CD4-positive, alpha-beta T cell (primary cell): ENCODE measurements around the gene SLC7A11. TPM values are rescaled to one million over a fixed set of nuclear protein-coding genes. Genes with fewer than 3 reads are reported as not detected.
"Not testable (repeated sequence)": the region's sequence is repeated elsewhere in the genome, so short reads cannot be mapped to it uniquely, and the experiment has no call there.

ENCODE experiments used
- ATAC-seq: fragments of 200-7000 bp; cut with Tn5 transposase; one replicate; pipeline ENCODE4 v1.10.0; 2022; ENCODE audit warnings: mild to moderate bottlenecking; ENCODE audit not compliant: poor library complexity
- CTCF ChIA-PET: fragments of 350-600 bp; sonication (Branson Sonifier 250); formaldehyde crosslinking; loops from one replicate; lab custom pipeline; 2021; ENCODE audit warnings: antibody characterized with exemption, inconsistent platforms; lab: Charles Lee
- POLR2A ChIA-PET: fragments of 350-600 bp; sonication (Branson Sonifier 250); formaldehyde crosslinking; loops from one replicate; lab custom pipeline; 2021; ENCODE audit warnings: antibody characterized with exemption, inconsistent platforms; lab: Charles Lee
- DNase-seq, 14 experiments: peaks; one replicate each; pipeline ENCODE4 v3.0.0-alpha.2; 2013 to 2020; ENCODE audit warnings: mixed read lengths in 2 of 14
- H3K27ac ChIP-seq, 2 donors: one replicate each; pipeline versions ENCODE4 v1.5.1 to v1.7.0; 2013; ENCODE audit warnings: low read length in 2 of 2, low read depth in 1 of 2, mild to moderate bottlenecking in 1 of 2
- H3K27me3 ChIP-seq, 2 experiments: 1 replicate in 1 of 2; 2 replicates in 1 of 2; pipeline versions ENCODE4 v1.6.1 to v1.7.0; 2013; ENCODE audit warnings: low read length in 2 of 2, control low read depth in 1 of 2, mild to moderate bottlenecking in 1 of 2, moderate library complexity in 1 of 2; ENCODE audit not compliant: insufficient read depth in 2 of 2, control insufficient read depth in 1 of 2
- H3K36me3 ChIP-seq: one replicate; pipeline ENCODE4 v1.6.1; 2013; ENCODE audit warnings: low read length, control low read depth; ENCODE audit not compliant: insufficient read depth
- H3K4me1 ChIP-seq: one replicate; pipeline ENCODE4 v1.6.1; 2013; ENCODE audit warnings: low read length, control low read depth; ENCODE audit not compliant: insufficient read depth
- H3K4me3 ChIP-seq: one replicate; pipeline ENCODE4 v1.5.1; 2013; ENCODE audit warnings: mild to moderate bottlenecking, low read length, moderate library complexity
- H3K9me3 ChIP-seq, 2 experiments: 1 replicate in 1 of 2; 2 replicates in 1 of 2; pipeline versions ENCODE4 v1.6.1 to v1.7.0; 2013; ENCODE audit warnings: low read length in 2 of 2, mild to moderate bottlenecking in 2 of 2, control low read depth in 1 of 2, moderate library complexity in 1 of 2; ENCODE audit not compliant: control insufficient read depth in 1 of 2, insufficient read depth in 1 of 2
- H3K27ac Mint-ChIP-seq: one replicate; pipeline ENCODE4 v1.8.0; 2020; ENCODE audit warnings: mixed read lengths
- H3K27me3 Mint-ChIP-seq: one replicate; pipeline ENCODE4 v1.8.0; 2021; ENCODE audit warnings: mixed read lengths
- H3K36me3 Mint-ChIP-seq: one replicate; pipeline ENCODE4 v1.8.0; 2021; ENCODE audit warnings: low read depth, mixed read lengths
- H3K4me1 Mint-ChIP-seq: one replicate; pipeline ENCODE4 v1.8.0; 2021; ENCODE audit warnings: low read depth, mixed read lengths
- H3K4me3 Mint-ChIP-seq: one replicate; pipeline ENCODE4 v1.8.0; 2020; ENCODE audit warnings: mild to moderate bottlenecking, mixed read lengths
- H3K9me3 Mint-ChIP-seq: one replicate; pipeline ENCODE4 v1.8.0; 2020; ENCODE audit warnings: mixed read lengths
- CTCF ChIP-seq: fragments of 200-600 bp; IDR thresholded peaks from one replicate; pipeline ENCODE4 v1.8.0; 2022; ENCODE audit warnings: antibody characterized with exemption, mild to moderate bottlenecking
- intact Hi-C, 2 experiments: fragments of 100-400 bp; cut with DNase I in 1 of 2; cut with micrococcal nuclease in 1 of 2; formaldehyde crosslinking; loops; one replicate each; pipeline versions ENCODE4 v1.15.1 to v1.9.0; 2023 to 2025; cut with DNase I, micrococcal nuclease
- total RNA-seq, 174 experiments: library from RNA in 2 of 174; stranded (reverse) in 2 of 174; gene quantifications; one replicate each; pipeline ENCODE4 v1.2.3 and lab custom pipeline; 2021 to 2026

The SLC7A11 gene
- total RNA-seq, 2 experiments from 2014 or later, result 0.03 TPM; not detected in 1

DNA sequence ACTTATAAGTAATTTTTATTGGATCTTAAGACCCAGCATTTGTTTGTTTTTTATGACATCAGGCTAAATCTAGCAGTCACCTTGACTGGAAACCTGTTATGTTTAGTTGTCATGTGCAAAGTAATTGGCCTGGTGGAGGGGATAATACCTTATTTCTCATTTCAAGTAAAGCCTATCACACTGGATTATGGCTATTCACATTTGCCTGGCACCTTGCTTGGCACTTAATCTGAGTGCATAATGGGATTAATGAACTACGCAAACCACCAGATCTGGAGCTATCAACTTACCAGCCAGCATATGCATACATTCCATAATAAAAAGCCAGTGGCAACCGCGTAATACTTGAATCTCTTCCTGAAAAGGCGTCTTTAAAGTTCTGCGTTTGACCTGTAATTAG is 23.2 kb downstream of the SLC7A11 start:
- Mint-ChIP-seq H3K36me3 (no peaks in the 10 kb centered on the region), H3K4me3 (no peak overlapping the region), H3K9me3 (no peaks in the 10 kb centered on the region), H3K4me1 (no peaks in the 10 kb centered on the region), H3K27me3 (no peaks in the 10 kb centered on the region), H3K27ac (no peak overlapping the region)
- H3K36me3 ChIP-seq, result no peaks in the 10 kb centered on the region
- no peak for TF ChIP-seq CTCF
- no peak overlapping the region for H3K4me3 ChIP-seq
- intact Hi-C loops, result no loop called here
- ATAC-seq (no peak), DNase-seq (no peak)
- no peaks in the 10 kb centered on the region for H3K9me3 ChIP-seq
- H3K4me1 ChIP-seq, result no peaks in the 10 kb centered on the region
- no peaks in the 10 kb centered on the region for H3K27me3 ChIP-seq
- ChIA-PET CTCF (no interaction called here), POLR2A (no interaction called here)
- no peak overlapping the region for H3K27ac ChIP-seq

DNA sequence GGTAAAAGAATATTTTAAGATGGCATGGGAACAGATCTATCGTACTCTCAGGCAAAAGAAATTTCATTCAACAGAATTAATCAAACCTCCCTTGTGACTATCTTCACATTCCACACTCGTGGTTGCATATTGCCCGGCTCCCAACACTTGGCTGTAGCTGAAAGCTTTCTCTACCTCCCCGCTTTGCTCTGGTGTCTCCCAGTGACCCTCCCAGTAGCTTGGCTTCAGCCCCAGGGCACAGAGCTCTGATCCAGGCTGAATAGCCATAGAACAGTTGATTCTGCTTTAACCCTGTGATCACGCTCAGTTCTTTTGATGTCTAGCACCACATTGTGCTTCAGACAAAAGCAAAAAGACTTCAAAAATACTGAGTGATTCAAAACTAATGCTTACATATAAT is 24.6 kb downstream of the SLC7A11 start:
- H3K27ac ChIP-seq, result no peak overlapping the region
- no peaks in the 10 kb centered on the region for H3K36me3 ChIP-seq
- ATAC-seq (no peak), DNase-seq (no peak)
- CTCF ChIA-PET, result no interaction called here
- intact Hi-C loops, result no loop called here
- H3K9me3 Mint-ChIP-seq, result no peaks in the 10 kb centered on the region
- H3K4me1 ChIP-seq, result no peaks in the 10 kb centered on the region
- POLR2A ChIA-PET, result no interaction called here
- no peaks in the 10 kb centered on the region for H3K9me3 ChIP-seq
- no peak for TF ChIP-seq CTCF
- H3K4me3 ChIP-seq, result no peak overlapping the region
- H3K4me3 Mint-ChIP-seq, result no peak overlapping the region
- H3K4me1 Mint-ChIP-seq, result no peaks in the 10 kb centered on the region
- no peaks in the 10 kb centered on the region for H3K27me3 Mint-ChIP-seq
- H3K27me3 ChIP-seq, result no peaks in the 10 kb centered on the region
- no peaks in the 10 kb centered on the region for H3K36me3 Mint-ChIP-seq
- H3K27ac Mint-ChIP-seq, result no peak overlapping the region

- no peak overlapping the region for H3K4me3 ChIP-seq
- ATAC-seq (no peak), DNase-seq (no peak)
- H3K27me3 Mint-ChIP-seq, result no peaks in the 10 kb centered on the region
- H3K27ac Mint-ChIP-seq, result no peak overlapping the region
- H3K9me3 Mint-ChIP-seq, result no peaks in the 10 kb centered on the region
- H3K36me3 Mint-ChIP-seq, result no peaks in the 10 kb centered on the region
- CTCF ChIA-PET, result no interaction called here
- intact Hi-C loops, result no loop called here
- no peak for TF ChIP-seq CTCF
- no peaks in the 10 kb centered on the region for H3K4me1 ChIP-seq
- H3K27ac ChIP-seq, result no peak overlapping the region
- H3K4me3 Mint-ChIP-seq, result no peak overlapping the region
- no peaks in the 10 kb centered on the region for H3K9me3 ChIP-seq
- H3K27me3 ChIP-seq, result no peaks in the 10 kb centered on the region
- H3K36me3 ChIP-seq, result no peaks in the 10 kb centered on the region
- POLR2A ChIA-PET, result no interaction called here
- no peaks in the 10 kb centered on the region for H3K4me1 Mint-ChIP-seq
Observed at GRCh38 chr4:138216272-138216867, 25.8 kb downstream of the SLC7A11 start.

DNA sequence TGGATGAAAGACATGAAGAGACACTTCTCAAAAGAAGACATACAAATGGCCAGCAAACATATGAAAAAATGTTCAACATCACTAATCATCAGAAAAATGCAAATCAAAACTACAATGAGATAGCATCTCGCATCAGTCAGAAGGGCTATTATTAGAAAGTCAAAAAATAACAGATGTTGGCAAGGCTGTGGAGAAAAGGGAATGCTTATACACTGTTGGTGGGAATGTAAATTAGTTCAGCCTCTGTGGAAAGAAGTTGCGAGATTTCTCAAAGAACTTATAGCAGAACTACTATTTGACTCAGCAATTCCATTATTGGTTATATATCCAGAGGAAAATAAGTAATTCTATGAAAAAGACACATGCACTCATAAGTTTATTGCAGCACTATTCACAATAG is 31.6 kb downstream of the SLC7A11 start:
- H3K27me3 Mint-ChIP-seq, ATAC-seq, intact Hi-C loops: not testable (repeated sequence)

More for the DNA sequence above, 31.6 kb downstream of the SLC7A11 start:
- H3K27me3 ChIP-seq, H3K36me3 Mint-ChIP-seq, CTCF ChIA-PET, H3K4me3 Mint-ChIP-seq, DNase-seq, H3K27ac Mint-ChIP-seq, H3K9me3 ChIP-seq, H3K27ac ChIP-seq, H3K4me3 ChIP-seq, H3K9me3 Mint-ChIP-seq, H3K36me3 ChIP-seq, POLR2A ChIA-PET, H3K4me1 ChIP-seq, H3K4me1 Mint-ChIP-seq: not testable (repeated sequence)
